Loucy (cell line): ENCODE measurements around the gene ROMO1.

Experiments used
- CTCF ChIP-seq: fragments of 200-600 bp; sonication (generic); conservative IDR thresholded peaks from 2 replicates; pipeline ENCODE4 v1.5.1; 2014; ENCODE audit warnings: mild to moderate bottlenecking, antibody characterized with exemption, low read length
- EZH2phosphoT487 ChIP-seq: fragments of 200-600 bp; IDR thresholded peaks from 2 replicates; pipeline ENCODE4 v1.6.1; 2018; ENCODE audit warnings: antibody characterized with exemption, mild to moderate bottlenecking, moderate library complexity, borderline replicate concordance

- TF ChIP-seq CTCF (no peak), EZH2phosphoT487 (no peak)
Measured at GRCh38 chr20:35714127-35714526, 14.9 kb downstream of the ROMO1 start.
